ENCODE data around the gene HDHD2.

DNA sequence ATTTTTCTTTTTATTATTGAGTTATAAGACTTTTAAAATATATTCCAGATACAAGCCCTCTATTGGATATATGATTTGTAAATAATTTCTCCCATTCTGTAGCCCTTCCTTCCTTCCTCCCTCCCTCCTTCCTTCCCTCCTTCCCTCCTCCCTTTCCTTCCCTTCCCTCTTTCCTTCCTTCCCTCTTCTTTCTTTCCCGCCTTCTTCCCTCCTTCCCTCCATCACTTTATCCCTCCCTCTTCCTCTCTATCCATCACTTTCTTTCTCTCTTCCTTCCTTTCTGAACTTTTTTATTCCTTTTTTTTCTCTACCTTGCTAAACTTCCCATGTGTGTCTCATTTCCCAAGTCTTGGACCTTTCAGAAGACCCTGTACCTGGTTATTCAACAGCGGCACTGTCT is 69.4 kb downstream of the HDHD2 start:
- TF ChIP-seq, protein P1, sequence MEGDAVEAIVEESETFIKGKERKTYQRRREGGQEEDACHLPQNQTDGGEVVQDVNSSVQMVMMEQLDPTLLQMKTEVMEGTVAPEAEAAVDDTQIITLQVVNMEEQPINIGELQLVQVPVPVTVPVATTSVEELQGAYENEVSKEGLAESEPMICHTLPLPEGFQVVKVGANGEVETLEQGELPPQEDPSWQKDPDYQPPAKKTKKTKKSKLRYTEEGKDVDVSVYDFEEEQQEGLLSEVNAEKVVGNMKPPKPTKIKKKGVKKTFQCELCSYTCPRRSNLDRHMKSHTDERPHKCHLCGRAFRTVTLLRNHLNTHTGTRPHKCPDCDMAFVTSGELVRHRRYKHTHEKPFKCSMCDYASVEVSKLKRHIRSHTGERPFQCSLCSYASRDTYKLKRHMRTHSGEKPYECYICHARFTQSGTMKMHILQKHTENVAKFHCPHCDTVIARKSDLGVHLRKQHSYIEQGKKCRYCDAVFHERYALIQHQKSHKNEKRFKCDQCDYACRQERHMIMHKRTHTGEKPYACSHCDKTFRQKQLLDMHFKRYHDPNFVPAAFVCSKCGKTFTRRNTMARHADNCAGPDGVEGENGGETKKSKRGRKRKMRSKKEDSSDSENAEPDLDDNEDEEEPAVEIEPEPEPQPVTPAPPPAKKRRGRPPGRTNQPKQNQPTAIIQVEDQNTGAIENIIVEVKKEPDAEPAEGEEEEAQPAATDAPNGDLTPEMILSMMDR (IDR thresholded peaks at IDR 0.05), result no peak
- TF ChIP-seq EP300 (IDR thresholded peaks at IDR 0.05), result no peak
